OCI-LY7 (cell line): ENCODE measurements around the gene RLF.

Source experiments
- EZH2phosphoT487 ChIP-seq: fragments of 200-600 bp; sonication (generic); IDR thresholded peaks from 2 replicates; pipeline ENCODE4 v1.6.1; 2018; ENCODE audit warnings: low read depth, borderline replicate concordance, mild to moderate bottlenecking, mixed run types, antibody characterized with exemption, low read length, moderate library complexity, mixed read lengths
- TF ChIP-seq, protein P1 (sequence below): fragments of 200-600 bp; sonication (generic); conservative IDR thresholded peaks from 2 replicates; pipeline ENCODE4 v1.5.1; 2014; ENCODE audit warnings: mild to moderate bottlenecking, antibody characterized with exemption, low read length, moderate library complexity, mixed read lengths

- TF ChIP-seq, protein P1, sequence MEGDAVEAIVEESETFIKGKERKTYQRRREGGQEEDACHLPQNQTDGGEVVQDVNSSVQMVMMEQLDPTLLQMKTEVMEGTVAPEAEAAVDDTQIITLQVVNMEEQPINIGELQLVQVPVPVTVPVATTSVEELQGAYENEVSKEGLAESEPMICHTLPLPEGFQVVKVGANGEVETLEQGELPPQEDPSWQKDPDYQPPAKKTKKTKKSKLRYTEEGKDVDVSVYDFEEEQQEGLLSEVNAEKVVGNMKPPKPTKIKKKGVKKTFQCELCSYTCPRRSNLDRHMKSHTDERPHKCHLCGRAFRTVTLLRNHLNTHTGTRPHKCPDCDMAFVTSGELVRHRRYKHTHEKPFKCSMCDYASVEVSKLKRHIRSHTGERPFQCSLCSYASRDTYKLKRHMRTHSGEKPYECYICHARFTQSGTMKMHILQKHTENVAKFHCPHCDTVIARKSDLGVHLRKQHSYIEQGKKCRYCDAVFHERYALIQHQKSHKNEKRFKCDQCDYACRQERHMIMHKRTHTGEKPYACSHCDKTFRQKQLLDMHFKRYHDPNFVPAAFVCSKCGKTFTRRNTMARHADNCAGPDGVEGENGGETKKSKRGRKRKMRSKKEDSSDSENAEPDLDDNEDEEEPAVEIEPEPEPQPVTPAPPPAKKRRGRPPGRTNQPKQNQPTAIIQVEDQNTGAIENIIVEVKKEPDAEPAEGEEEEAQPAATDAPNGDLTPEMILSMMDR = no peak
- no peak for TF ChIP-seq EZH2phosphoT487
These were observed 94.0 kb downstream of the RLF start for GRCh38 chr1:40255231-40255630.
